Measurements from ENCODE around the gene NFXL1.

DNA sequence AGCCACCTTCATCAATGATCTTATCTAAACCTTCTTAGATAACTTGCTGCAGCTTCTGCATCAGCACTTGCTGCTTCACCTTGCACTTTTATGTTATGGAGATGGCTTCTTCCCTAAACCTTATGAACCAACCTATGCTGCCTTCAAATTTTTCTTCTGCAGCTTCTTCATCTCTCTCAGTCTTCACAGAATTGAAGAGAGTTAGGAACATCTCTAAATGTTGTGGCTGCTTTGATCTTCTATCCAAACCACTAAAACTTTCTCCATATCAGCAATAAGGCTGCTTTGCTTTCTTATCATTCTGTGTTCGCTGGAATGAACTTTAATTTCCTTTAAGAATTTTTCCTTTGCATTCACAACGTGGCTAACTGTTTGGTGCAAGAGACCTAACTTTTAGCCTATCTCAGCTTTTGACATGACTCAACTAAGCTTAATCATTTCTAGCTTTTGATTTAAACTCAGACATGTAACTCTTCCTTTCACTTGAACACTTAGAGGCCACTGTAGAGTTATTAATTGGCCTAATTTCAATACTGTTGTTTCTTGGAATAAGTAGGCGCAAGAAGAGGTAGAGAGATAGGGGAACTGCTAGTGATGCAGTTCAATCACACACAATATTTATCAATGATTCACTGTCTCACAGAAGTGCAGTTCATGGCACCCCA is 40.4 kb downstream of the NFXL1 start:
- TF ChIP-seq, protein P1, sequence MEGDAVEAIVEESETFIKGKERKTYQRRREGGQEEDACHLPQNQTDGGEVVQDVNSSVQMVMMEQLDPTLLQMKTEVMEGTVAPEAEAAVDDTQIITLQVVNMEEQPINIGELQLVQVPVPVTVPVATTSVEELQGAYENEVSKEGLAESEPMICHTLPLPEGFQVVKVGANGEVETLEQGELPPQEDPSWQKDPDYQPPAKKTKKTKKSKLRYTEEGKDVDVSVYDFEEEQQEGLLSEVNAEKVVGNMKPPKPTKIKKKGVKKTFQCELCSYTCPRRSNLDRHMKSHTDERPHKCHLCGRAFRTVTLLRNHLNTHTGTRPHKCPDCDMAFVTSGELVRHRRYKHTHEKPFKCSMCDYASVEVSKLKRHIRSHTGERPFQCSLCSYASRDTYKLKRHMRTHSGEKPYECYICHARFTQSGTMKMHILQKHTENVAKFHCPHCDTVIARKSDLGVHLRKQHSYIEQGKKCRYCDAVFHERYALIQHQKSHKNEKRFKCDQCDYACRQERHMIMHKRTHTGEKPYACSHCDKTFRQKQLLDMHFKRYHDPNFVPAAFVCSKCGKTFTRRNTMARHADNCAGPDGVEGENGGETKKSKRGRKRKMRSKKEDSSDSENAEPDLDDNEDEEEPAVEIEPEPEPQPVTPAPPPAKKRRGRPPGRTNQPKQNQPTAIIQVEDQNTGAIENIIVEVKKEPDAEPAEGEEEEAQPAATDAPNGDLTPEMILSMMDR (IDR thresholded peaks at IDR 0.05), result no peak
- no peak for TF ChIP-seq EZH2 (IDR thresholded peaks at IDR 0.05; ENCODE audit: borderline replicate concordance, insufficient read depth, low read depth, low read length, poor library complexity, severe bottlenecking)
